Kidney epithelial cell (primary cell): ENCODE measurements around the gene STK36. TPM values are rescaled to one million over a fixed set of nuclear protein-coding genes. Genes with fewer than 3 reads are reported as not detected.

ENCODE experiments used
- DNase-seq: peaks from one replicate; pipeline ENCODE4 v3.0.0-alpha.2; 2010; ENCODE audit warnings: low read depth
- H3K27me3 ChIP-seq: 2 replicates; pipeline ENCODE4 v1.6.0; 2011; ENCODE audit warnings: low read length; ENCODE audit not compliant: control insufficient read depth, insufficient read depth
- H3K36me3 ChIP-seq: 2 replicates; pipeline ENCODE4 v1.5.1; 2011; ENCODE audit warnings: low read length; ENCODE audit not compliant: control insufficient read depth, insufficient read depth
- H3K4me3 ChIP-seq: 2 replicates; pipeline ENCODE4 v1.5.1; 2011; ENCODE audit warnings: low read depth, mild to moderate bottlenecking, control low read depth, low read length
- total RNA-seq: library from RNA; depleted of rRNA; stranded (reverse); fragments of >200 nt; gene quantifications from 2 replicates; pipeline ENCODE4 v1.2.3, GENCODE V29; 2015
- TF ChIP-seq, protein P1 (sequence below): IDR thresholded peaks from 2 replicates; pipeline ENCODE4 v1.5.1; 2011; ENCODE audit warnings: mild to moderate bottlenecking, moderate library complexity, low read length, control low read depth, inconsistent platforms; ENCODE audit not compliant: insufficient read depth, poor library complexity, severe bottlenecking

STK36 gene
- total RNA-seq, 1 donor from 2014 or later: 49.3 TPM

DNA sequence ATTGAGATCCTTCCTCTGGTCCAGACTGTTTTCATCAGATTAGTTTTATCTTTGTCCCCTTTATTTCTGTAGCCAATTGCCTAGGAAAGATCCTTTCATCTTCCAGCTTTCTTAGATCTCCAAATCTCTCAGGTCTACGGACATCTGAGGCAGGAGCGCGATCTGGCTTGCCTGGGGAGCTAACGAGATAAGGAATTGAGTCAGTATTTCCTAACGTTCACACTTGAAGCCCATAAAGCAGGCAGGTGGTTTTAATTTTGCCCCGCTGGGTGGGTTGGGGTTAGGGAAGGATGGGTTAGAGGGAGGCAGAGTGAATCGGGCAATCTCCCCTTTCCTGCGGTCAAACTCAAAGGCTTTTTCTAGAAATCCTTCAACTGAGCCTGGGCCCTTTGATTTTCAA, 38.0 kb downstream of the STK36 start:
- no peaks in the 10 kb centered on the region for H3K27me3 ChIP-seq
- TF ChIP-seq, protein P1, sequence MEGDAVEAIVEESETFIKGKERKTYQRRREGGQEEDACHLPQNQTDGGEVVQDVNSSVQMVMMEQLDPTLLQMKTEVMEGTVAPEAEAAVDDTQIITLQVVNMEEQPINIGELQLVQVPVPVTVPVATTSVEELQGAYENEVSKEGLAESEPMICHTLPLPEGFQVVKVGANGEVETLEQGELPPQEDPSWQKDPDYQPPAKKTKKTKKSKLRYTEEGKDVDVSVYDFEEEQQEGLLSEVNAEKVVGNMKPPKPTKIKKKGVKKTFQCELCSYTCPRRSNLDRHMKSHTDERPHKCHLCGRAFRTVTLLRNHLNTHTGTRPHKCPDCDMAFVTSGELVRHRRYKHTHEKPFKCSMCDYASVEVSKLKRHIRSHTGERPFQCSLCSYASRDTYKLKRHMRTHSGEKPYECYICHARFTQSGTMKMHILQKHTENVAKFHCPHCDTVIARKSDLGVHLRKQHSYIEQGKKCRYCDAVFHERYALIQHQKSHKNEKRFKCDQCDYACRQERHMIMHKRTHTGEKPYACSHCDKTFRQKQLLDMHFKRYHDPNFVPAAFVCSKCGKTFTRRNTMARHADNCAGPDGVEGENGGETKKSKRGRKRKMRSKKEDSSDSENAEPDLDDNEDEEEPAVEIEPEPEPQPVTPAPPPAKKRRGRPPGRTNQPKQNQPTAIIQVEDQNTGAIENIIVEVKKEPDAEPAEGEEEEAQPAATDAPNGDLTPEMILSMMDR: no peak
- H3K4me3 ChIP-seq: no peak overlapping the region
- no peak for DNase-seq
- no peaks in the 10 kb centered on the region for H3K36me3 ChIP-seq

DNA sequence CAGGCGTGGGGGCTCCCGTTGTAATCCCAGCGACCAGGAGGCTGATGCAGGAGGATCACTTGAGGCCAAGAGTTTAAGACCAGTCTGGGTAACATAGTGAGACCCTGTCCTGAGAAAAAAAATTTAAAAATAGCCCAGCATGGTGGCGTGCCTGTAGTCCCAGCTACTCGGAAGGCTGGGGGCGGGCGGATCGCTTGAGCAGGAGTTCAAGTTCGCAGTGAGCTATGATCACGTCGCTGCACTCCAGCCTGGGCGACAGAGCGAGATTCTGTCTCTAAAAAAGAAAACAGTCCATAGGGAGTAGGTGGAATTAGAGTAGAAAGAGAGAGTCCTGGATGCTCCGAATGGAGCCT, 38.4 kb downstream of the STK36 start:
- H3K4me3 ChIP-seq: peak overlapping the region; percentile 88
- TF ChIP-seq, protein P1: no peak

DNA sequence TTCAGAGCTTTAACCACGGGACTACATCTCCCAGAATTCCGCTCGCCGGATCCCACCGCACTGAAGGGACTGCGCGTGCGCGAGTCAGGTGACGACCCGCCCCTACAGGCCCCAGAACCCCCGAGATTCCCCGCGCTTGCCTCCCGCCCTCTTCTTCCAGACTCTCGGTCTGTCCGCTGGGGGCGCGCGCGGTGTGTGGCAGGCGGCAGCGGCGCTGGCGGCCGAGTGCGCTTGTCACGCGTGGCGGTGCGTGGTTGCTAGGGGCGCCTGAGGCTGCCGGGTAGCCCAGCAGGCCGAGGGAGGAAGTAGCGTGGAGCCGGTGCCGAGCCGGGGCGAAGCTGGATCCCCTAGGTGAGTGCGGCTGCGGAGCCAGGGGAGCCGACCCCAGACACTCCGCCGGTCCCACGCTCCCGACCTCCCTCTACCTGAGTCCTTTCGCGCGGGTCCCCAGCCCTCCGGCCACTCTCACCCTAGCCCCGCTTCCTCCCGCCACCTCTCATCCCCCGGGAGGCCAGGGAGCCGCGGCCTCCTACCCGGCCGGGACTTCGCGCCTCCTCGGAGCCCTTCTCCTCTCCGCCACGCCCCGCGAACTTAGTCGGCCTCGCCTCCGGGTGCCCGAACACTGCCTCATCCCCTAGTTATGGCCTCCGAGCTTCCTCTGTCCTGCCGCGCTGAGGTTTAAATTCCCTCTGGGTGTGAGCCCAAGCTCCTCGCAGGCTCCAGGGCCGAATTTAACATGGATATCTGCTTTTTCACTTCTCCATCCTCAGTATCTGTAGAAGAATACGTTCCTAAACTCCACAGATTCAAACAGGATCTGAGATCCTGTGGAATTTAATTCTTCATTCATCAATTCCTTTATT, 39.0 kb downstream of the STK36 start, which contains the start of gene TTLL4:
Gene TTLL4 (plus strand): TSS at position 149 of the 863 bp plus-strand sequence. CDS start 26,842 bp downstream, outside the sequence.
- Histone ChIP-seq H3K4me3 (peak within 1 kb of the TSS; percentile 88), H3K36me3 (no peaks in the 10 kb centered on the region), H3K27me3 (no peaks in the 10 kb centered on the region)
- TF ChIP-seq, protein P1: peak; percentile 61
- no peak for DNase-seq

More for the DNA sequence above, 38.4 kb downstream of the STK36 start:
- no peak for DNase-seq
- no peaks in the 10 kb centered on the region for H3K36me3 ChIP-seq
- no peaks in the 10 kb centered on the region for H3K27me3 ChIP-seq

DNA sequence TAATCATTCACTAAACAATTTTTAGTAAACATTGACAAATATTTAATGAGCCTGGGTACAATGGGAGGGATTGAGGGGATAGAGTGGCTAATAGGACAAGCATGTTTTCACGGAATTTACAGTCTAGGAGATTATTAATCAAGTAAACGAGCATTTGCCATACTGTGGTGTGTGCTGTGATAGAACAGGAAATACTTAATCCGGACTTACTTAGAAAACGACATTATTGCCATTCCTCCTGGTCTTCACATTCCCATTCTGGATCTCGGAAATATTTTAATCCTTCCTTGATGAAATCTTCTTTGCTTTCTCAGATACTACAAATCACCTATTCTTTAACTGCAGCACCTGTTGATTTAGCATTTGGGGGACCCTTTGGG, 39.7 kb downstream of the STK36 start:
- no peaks in the 10 kb centered on the region for H3K27me3 ChIP-seq
- peak overlapping the region; percentile 88 for H3K4me3 ChIP-seq
- no peaks in the 10 kb centered on the region for H3K36me3 ChIP-seq
- no peak for DNase-seq
- TF ChIP-seq, protein P1: no peak

DNA sequence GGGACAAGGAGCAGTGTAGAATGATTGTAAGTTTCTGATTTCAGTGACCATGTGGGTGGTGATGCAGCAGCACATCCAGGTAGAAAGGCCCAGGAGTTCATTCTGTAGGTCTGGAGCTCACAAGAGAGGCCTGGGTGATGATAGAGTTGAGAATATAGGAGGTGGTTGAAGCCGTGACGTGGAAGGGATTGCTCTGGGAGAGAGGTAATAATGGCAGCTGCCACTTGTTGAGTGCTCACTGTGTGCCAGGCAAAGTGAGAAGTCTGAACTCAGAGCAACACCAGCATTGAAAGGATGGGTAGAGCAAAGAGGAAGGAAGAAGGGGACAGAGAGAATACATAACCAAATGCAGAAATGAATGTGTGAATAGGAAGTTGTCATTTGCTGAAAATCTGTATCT, 42.0 kb downstream of the STK36 start:
- H3K36me3 ChIP-seq: no peaks in the 10 kb centered on the region
- no peak for DNase-seq
- H3K4me3 ChIP-seq: no peak overlapping the region

More for the DNA sequence above, 42.0 kb downstream of the STK36 start:
- TF ChIP-seq, protein P1: no peak
- H3K27me3 ChIP-seq: no peaks in the 10 kb centered on the region
